Endothelial cell of umbilical vein (primary cell): ENCODE results near the gene DMRT3.

ENCODE experiments used
- EZH2 ChIP-seq: IDR thresholded peaks from 2 replicates; pipeline ENCODE4 v1.6.1; 2012; ENCODE audit warnings: borderline replicate concordance, low read depth, mild to moderate bottlenecking, moderate library complexity, low read length, inconsistent platforms; ENCODE audit not compliant: severe bottlenecking
- JUN ChIP-seq: IDR thresholded peaks from 2 replicates; pipeline ENCODE4 v1.6.1; 2011; ENCODE audit warnings: borderline replicate concordance, low read depth; ENCODE audit not compliant: insufficient read length, insufficient read depth
- POLR2A ChIP-seq: IDR thresholded peaks from 2 replicates; pipeline ENCODE4 v1.6.1; 2012; ENCODE audit warnings: low read depth, mild to moderate bottlenecking, control low read depth, low read length
- POLR2AphosphoS5 ChIP-seq: IDR thresholded peaks from 2 replicates; pipeline ENCODE4 v1.6.1; 2012; ENCODE audit warnings: low read depth, mild to moderate bottlenecking, control low read depth, low read length, moderate library complexity; ENCODE audit not compliant: insufficient read depth
- TF ChIP-seq, protein P1 (sequence below), 2 donors: IDR thresholded peaks; 1 replicate in 1 of 2; 2 replicates in 1 of 2; pipeline ENCODE4 v1.5.1; 2011; ENCODE audit warnings: low read length in 2 of 2, mild to moderate bottlenecking in 2 of 2, moderate library complexity in 2 of 2, control low read depth in 1 of 2, inconsistent platforms in 1 of 2, low read depth in 1 of 2; ENCODE audit not compliant: insufficient read depth in 1 of 2; ENCODE audit errors: extremely low read depth in 1 of 2
- TF ChIP-seq, protein P2 (sequence below): IDR thresholded peaks from 2 replicates; pipeline ENCODE4 v1.6.1; 2011; ENCODE audit not compliant: insufficient read depth, insufficient read length

GRCh38 chr9:959105-959504, 17.4 kb upstream of the DMRT3 start:
- TF ChIP-seq, protein P1, sequence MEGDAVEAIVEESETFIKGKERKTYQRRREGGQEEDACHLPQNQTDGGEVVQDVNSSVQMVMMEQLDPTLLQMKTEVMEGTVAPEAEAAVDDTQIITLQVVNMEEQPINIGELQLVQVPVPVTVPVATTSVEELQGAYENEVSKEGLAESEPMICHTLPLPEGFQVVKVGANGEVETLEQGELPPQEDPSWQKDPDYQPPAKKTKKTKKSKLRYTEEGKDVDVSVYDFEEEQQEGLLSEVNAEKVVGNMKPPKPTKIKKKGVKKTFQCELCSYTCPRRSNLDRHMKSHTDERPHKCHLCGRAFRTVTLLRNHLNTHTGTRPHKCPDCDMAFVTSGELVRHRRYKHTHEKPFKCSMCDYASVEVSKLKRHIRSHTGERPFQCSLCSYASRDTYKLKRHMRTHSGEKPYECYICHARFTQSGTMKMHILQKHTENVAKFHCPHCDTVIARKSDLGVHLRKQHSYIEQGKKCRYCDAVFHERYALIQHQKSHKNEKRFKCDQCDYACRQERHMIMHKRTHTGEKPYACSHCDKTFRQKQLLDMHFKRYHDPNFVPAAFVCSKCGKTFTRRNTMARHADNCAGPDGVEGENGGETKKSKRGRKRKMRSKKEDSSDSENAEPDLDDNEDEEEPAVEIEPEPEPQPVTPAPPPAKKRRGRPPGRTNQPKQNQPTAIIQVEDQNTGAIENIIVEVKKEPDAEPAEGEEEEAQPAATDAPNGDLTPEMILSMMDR (IDR thresholded peaks at IDR 0.05; ENCODE audit: extremely low read depth in 1 of 2, insufficient read depth in 1 of 2, low read depth in 1 of 2, low read length in 2 of 2): no peak
- TF ChIP-seq, protein P2, sequence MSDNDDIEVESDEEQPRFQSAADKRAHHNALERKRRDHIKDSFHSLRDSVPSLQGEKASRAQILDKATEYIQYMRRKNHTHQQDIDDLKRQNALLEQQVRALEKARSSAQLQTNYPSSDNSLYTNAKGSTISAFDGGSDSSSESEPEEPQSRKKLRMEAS: no peak
- TF ChIP-seq POLR2AphosphoS5 (no peak), POLR2A (no peak), JUN (no peak), EZH2 (no peak)
